PC-9 (cell line): ENCODE results near the gene MYL6B. TPM values are rescaled to one million over a fixed set of nuclear protein-coding genes. Genes with fewer than 3 reads are reported as not detected.

Experiments
- BruUV-seq: library from RNA; stranded (reverse); fragments of 400-500 nt; replicated peaks from 2 replicates; lab custom pipeline; 2021; lab: Mats Ljungman, UMichigan
- CTCF ChIA-PET: fragments of 300-600 bp; sonication (Branson Sonifier 250); formaldehyde crosslinking; loops from one replicate; lab custom pipeline; 2022; ENCODE audit warnings: antibody characterized with exemption; lab: Charles Lee
- POLR2A ChIA-PET: fragments of 300-600 bp; sonication (Branson Sonifier 250); formaldehyde crosslinking; loops from one replicate; lab custom pipeline; 2022; ENCODE audit warnings: antibody characterized with exemption; ENCODE audit not compliant: unreplicated experiment; lab: Charles Lee
- DNase-seq, 2 experiments: peaks; one replicate each; pipeline versions ENCODE4 v3.0.0 to v3.0.0-alpha.2; 2015 to 2022; ENCODE audit warnings: mixed read lengths in 1 of 2
- H2AFZ ChIP-seq: fragments of 200-600 bp; sonication (generic); 2 replicates; pipeline ENCODE4 v1.8.1; 2017; ENCODE audit warnings: antibody characterized with exemption
- H3F3A ChIP-seq: fragments of 200-600 bp; sonication (generic); 2 replicates; pipeline ENCODE4 v1.8.1; 2017; ENCODE audit warnings: antibody characterized with exemption, mild to moderate bottlenecking, low read depth; ENCODE audit not compliant: insufficient read depth
- H3K27ac ChIP-seq: fragments of 200-600 bp; sonication (generic); 2 replicates; pipeline ENCODE4 v1.6.1; 2016; ENCODE audit warnings: mixed run types
- H3K27me3 ChIP-seq: fragments of 200-600 bp; sonication (generic); 2 replicates; pipeline ENCODE4 v1.6.1; 2016; ENCODE audit warnings: low read depth, mixed run types; ENCODE audit not compliant: insufficient read depth
- H3K36me3 ChIP-seq: fragments of 200-600 bp; sonication (generic); 2 replicates; pipeline ENCODE4 v1.6.1; 2016; ENCODE audit warnings: low read depth, mixed run types
- H3K4me1 ChIP-seq: fragments of 200-600 bp; sonication (generic); replicated peaks from 2 replicates; pipeline ENCODE4 v1.6.1; 2016; ENCODE audit warnings: mixed run types; ENCODE audit not compliant: insufficient read depth
- H3K4me2 ChIP-seq: fragments of 200-600 bp; sonication (generic); 2 replicates; pipeline ENCODE4 v1.6.1; 2017; ENCODE audit warnings: mixed run types
- H3K4me3 ChIP-seq: fragments of 200-600 bp; sonication (generic); 2 replicates; pipeline ENCODE4 v1.6.1; 2016; ENCODE audit warnings: mixed run types
- H3K79me2 ChIP-seq: fragments of 200-600 bp; sonication (generic); 2 replicates; pipeline ENCODE4 v1.6.1; 2017; ENCODE audit warnings: low read depth, mixed run types
- H3K9me2 ChIP-seq: fragments of 200-600 bp; sonication (generic); 2 replicates; pipeline ENCODE4 v1.8.1; 2017; ENCODE audit warnings: mild to moderate bottlenecking; ENCODE audit not compliant: insufficient read depth
- H3K9me3 ChIP-seq: fragments of 200-600 bp; sonication (generic); 2 replicates; pipeline ENCODE4 v1.8.1; 2016; ENCODE audit warnings: low read depth; ENCODE audit not compliant: insufficient read depth
- H4K20me1 ChIP-seq: fragments of 200-600 bp; sonication (generic); 2 replicates; pipeline ENCODE4 v1.8.1; 2017; ENCODE audit not compliant: insufficient read depth
- CTCF ChIP-seq: fragments of 200-600 bp; sonication (generic); conservative IDR thresholded peaks from 2 replicates; pipeline ENCODE4 v1.6.1; 2017; ENCODE audit warnings: mixed run types, antibody characterized with exemption, mild to moderate bottlenecking, moderate library complexity
- EZH2 ChIP-seq: fragments of 200-600 bp; sonication (generic); IDR thresholded peaks from 2 replicates; pipeline ENCODE4 v1.8.0; 2017; ENCODE audit warnings: antibody characterized with exemption, low read depth
- intact Hi-C: fragments of 100-400 bp; cut with micrococcal nuclease; formaldehyde crosslinking; loops from one replicate; pipeline ENCODE4 v1.10.0; 2022; ENCODE audit not compliant: unreplicated experiment
- total RNA-seq: library from RNA; stranded (reverse); gene quantifications from 2 replicates; pipeline ENCODE4 v1.2.3, GENCODE V29; 2021

Gene MYL6B
- total RNA-seq, 1 experiment from 2014 or later, result 121 TPM

DNA sequence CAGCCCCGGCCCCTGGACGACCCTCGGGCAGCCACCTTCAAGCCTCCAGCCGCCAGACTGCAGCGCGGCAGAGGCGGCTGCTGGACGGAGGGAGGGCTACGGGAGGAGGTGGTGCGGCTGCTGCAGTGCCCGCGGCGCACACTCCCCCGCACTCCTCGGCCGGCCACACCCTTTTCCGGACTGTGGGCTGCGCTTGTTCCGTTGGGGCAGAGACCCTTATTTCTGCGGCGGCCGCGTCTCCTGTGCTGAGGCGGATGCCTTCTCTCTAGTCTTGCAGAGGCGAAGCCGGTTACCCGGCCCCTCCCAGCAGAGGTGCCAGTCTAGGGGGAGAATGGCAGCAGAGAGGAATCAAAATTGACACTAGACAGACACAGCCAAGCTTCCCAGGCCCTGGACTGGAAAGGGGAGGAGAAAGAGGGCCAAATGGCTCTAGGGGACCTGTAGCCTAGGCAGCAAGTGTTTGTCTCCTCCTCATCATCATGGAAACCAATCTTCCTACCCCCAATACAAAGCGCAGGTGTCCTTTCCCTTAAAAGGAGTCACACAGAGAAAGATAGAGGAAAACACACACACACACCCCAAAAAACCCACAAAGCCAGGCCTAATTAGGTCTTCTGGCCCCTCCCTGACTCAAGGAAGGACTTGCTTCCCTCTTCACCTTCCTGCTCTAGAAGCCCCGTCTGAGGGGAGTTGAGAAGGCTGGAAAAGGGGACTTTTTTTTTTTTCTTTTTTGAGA, 23.0 kb upstream of the MYL6B start:
- Histone ChIP-seq H3K79me2 (peaks cover 6% of the 10 kb centered on the region; the same call in 1 of the 2 replicates), H3K36me3 (peaks cover 8% of the 10 kb centered on the region; the same call in 1 of the 2 replicates), H3K27ac (no peak overlapping the region), H3K4me3 (peak overlapping the region; percentile 77), H3K4me1 (peaks cover 31% of the 10 kb centered on the region), H3F3A (peaks cover 22% of the 10 kb centered on the region), H3K27me3 (no peaks in the 10 kb centered on the region), H3K9me3 (no peaks in the 10 kb centered on the region), H3K4me2 (peak overlapping the region; percentile 100), H2AFZ (peak overlapping the region; percentile 88), H4K20me1 (no peaks in the 10 kb centered on the region), H3K9me2 (no peaks in the 10 kb centered on the region)
- no TSS peak for BruUV-seq
- CTCF ChIA-PET, result no interaction called here
- POLR2A ChIA-PET, result interaction anchor here (0.5 to 0.7 kb wide), 3 partner anchors 60 to 118 kb away, joined by 3 to 15 read pairs (median 3); partner anchors contain the start of genes RNF41 and SMARCC2
- DNase-seq, result peak; percentile 31 to 51
- intact Hi-C loops, result loop anchor here (2.0 kb wide), 1 partner anchor 507 kb away; no protein-coding TSS in a partner anchor
- no peak for TF ChIP-seq CTCF
- TF ChIP-seq EZH2, result no peak

DNA sequence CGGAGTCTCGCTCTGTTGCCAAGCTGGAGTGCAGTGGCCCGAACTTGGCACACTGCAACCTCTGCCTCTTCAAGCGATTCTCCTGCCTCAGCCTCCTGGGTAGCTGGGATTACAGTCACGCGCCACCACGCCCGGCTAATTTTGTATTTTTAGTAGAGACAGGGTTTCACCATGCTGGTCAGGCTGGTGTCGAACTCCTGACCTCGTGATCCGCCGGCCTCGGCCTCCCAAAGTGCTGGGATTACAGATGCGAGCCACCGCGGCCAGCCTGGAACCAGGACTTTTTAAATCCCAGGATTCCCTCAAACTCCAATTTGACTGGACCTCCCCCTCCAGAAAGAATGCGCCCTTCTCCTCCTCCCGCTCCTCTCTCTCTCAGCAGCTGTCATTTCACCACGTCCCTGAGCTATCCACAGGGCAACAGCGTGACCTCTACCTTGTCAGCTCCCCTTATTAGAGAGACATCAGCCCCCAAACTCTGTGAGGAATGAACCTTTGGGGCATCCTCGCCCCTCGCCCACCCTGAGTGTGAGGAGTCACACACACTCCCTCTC, 22.4 kb upstream of the MYL6B start:
- no peaks in the 10 kb centered on the region for H3K9me3 ChIP-seq
- TF ChIP-seq EZH2 (no peak), CTCF (no peak)
- no TSS peak for BruUV-seq
- H3K79me2 ChIP-seq, result peaks cover 6% of the 10 kb centered on the region; the same call in 1 of the 2 replicates
- H3K4me1 ChIP-seq, result peaks cover 31% of the 10 kb centered on the region
- H2AFZ ChIP-seq, result no peak overlapping the region
- no peak overlapping the region for H3K27ac ChIP-seq
- H3K9me2 ChIP-seq, result no peaks in the 10 kb centered on the region
- ChIA-PET POLR2A (interaction anchor here (0.5 to 0.7 kb wide), 3 partner anchors 59 to 117 kb away, joined by 3 to 15 read pairs (median 3); partner anchors contain the start of genes RNF41 and SMARCC2), CTCF (no interaction called here)
- DNase-seq, result peak in 1 of 2 experiments; percentile 9
- H4K20me1 ChIP-seq, result no peaks in the 10 kb centered on the region
- no peaks in the 10 kb centered on the region for H3K27me3 ChIP-seq
- H3K4me3 ChIP-seq, result no peak overlapping the region
- peaks cover 11% of the 10 kb centered on the region; the same call in 1 of the 2 replicates for H3K36me3 ChIP-seq
- intact Hi-C loops, result loop anchor here (2.0 kb wide), 1 partner anchor 507 kb away; no protein-coding TSS in a partner anchor
- peak overlapping the region; percentile 100 for H3K4me2 ChIP-seq
- H3F3A ChIP-seq, result peaks cover 22% of the 10 kb centered on the region

DNA sequence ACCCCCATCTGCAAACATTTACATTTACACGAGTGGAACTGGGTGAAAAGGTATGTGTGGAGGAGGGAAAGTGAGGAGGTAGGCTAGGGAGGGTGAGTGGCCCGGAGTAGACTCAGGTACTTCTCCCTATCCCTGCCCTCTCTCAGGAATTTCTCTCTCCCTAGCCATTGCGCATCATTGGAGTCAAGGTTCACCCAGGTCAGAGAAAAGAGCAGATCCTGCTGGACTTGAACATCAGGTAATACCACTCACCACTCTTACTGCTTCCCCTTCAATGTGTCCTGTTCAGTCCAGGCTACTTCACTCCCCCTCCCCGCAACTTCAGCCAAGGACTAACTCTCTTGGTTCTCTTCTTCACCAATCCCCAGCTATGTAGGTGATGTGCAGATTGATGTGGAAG, 21.5 kb upstream of the MYL6B start:
- Histone ChIP-seq H3K79me2 (peaks cover 6% of the 10 kb centered on the region; the same call in 1 of the 2 replicates), H4K20me1 (no peaks in the 10 kb centered on the region), H3K36me3 (peaks cover 11% of the 10 kb centered on the region; the same call in 1 of the 2 replicates), H3K4me1 (peaks cover 31% of the 10 kb centered on the region), H3K9me2 (no peaks in the 10 kb centered on the region), H3K27me3 (no peaks in the 10 kb centered on the region), H3K27ac (no peak overlapping the region), H3K9me3 (no peaks in the 10 kb centered on the region), H2AFZ (no peak overlapping the region), H3K4me2 (peak overlapping the region; percentile 27), H3K4me3 (no peak overlapping the region), H3F3A (peaks cover 18% of the 10 kb centered on the region)
- ChIA-PET POLR2A (no interaction called here), CTCF (no interaction called here)
- TF ChIP-seq EZH2 (no peak), CTCF (no peak)
- intact Hi-C loops, result no loop called here
- no TSS peak for BruUV-seq
- DNase-seq, result peak in 1 of 2 experiments; percentile 52
